ENCODE data around the gene ADCY9.
"Not testable (repeated sequence)": the region's sequence is repeated elsewhere in the genome, so short reads cannot be mapped to it uniquely, and the experiment has no call there.

The ADCY9 gene

DNA sequence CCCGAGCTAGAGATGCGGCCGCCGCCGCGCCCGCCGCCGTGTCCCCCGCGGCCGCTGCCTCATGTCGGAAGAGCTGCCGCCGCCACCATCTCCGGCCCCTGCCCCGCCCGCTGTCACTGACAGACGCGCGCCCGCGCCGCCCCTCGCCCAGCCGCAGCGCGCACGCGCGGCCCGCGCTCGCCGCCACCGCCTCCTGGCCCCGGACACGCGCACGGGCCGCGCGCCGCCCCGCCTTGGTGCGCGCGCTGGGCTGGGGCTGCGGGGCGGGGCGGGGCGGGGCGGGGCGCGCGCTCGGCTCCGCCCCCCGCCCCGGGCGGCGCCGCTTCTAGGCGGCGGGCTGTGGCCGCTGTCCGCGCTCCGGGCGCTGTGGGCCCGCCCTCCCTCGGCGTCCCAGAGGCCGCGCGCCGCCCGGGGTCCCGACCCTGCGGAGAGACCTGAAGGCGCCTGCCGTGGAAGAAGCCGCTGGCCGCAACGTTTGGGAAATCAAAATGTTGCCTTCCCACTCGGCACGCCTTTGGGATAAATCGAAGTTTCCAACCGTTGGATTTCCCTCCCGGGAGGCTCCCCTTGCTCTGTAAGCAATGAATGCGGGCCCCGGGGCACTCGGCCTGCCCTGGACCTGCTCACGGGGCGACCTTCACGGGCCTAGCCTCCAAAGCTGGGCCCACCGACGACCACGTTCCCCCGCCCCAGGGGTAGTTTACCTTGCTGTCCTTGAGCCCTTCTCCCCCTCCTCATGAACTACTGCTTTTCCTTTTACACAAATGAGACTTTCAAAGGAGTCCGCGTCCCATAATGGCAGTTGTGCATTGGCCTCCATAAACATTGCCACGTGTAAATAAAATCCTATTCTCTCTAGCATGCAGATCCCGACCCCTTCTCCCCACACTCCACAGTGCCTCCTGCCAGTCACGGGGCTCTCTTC, at the start of gene ADCY9:
TSS of gene ADCY9 (minus strand) at position 118 of the 925 bp plus-strand sequence. CDS start 1,000 bp downstream, outside the sequence.
- no peak for DNase-seq (ENCODE audit: low read depth)

DNA sequence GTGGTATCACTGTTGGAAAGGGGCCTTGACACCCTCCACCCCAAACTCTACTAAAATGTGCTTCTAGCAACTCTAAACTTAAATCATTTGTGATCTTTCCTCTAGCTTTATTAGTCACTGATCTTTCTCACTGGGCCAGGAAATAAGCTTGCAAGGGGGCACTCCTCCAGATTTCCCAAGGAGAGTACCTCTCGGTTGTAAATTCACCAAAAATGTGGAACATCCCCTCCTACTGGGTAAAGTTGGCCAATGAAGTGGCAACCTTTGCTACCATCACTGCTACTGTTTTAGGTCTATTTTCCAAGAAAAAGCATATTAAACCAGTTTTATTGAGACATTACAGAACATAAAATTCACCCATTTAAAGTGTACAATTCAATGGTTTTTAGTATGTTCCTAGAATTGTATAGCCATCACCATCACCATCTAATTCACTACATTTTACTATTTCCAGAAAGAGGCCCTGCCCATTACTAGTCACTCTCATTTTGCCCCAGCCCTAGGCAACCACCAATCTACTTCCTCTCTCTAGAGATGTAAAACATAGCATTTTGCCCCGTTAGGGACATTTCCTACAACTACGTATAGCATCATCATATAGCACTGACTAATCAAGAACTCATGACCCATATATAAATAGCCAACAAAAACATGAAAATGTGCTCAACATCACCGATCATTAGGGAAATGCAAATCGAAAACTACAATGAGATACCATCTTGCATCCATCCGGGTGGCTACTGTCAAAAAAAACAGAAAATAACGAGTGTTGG, 44.6 kb upstream of the ADCY9 start:
- no peak for DNase-seq (ENCODE audit: low read depth)

DNA sequence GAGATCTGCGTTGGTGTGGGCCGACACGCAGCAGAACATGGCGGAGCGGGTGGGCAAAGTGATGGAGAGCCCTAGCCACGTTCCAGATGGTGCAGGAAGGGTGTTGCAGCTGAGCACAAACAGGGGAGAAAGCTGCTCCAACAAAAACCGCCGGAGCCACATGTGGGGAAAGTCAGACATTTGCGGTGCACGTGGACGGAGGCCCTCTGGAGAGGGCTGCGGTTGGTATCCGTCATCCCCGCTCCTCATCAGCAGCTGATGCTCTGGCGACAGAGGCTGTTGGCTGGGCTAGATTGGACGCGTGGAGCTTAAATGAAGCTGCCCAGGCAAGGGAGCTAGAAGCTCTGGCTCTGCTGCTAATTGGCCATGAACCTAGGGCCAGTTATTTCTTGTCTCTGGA, 43.5 kb upstream of the ADCY9 start:
- DNase-seq (ENCODE audit: low read depth): no peak

DNA sequence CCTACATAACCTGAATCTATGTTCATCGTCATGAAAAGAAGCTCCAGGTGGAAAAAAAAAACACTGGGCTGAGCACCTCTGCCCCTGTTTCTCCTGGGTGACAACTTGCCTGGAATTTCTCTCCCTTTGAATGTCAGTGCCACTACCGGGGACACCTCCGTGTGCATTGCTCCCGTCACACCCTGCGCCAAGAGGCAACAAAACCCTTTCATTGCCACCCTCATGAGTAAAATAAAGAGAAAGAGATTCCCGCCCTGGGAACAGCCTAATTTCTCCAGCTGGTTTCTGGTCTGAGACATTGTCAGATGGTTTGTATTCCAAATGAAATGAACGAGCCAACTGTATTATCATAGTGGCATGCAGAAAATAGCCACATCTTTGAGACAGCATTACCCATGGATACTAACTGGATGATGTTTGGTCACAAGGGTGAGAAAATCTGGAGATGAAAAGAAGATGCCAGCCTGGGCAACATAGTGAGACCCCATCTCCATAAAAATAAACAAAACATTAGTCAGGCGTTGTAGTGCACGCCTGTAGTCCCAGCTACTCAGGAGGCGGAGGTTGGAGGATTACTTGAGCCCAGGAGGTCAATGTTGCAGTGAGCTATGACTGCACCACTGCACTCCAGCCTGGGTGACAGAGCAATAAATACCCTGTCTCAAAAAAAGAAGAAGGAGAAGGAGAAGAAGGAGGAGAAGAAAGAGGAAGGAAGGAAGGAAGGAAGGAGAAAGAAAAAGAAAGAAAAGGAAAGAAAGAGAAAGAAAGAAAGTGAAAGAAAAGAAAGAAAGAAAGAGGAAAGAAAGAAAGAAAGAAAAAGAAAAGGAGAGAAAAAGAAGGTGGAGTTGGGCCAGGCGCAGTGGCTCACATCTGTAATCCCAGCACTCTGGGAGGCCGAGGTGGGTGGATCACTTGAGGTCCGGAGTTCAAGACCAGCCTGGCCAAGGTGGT, 42.2 kb upstream of the ADCY9 start:
- DNase-seq (ENCODE audit: low read depth): no peak

DNA sequence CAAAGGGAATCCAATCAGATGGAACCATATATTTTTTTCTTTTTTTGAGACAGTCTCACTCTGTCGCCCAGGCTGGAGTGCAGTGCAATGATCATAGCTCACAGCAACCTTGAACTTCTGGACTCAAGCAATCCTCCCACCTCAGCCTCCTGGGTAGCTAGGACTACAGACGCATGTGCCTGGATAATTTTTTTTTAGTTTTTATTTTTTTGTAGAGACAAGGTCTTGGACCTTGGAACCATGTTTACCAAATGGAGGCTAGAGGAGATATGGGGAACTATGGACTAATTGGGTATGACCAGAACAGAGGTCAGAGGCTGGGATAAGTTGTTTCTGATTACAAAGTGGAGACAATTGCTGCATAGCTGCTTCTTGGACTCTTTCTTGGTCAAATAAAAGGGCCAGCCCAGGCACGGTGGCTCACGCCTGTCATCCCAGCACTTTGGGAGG, 41.2 kb upstream of the ADCY9 start:
- no peak for DNase-seq (ENCODE audit: low read depth)

DNA sequence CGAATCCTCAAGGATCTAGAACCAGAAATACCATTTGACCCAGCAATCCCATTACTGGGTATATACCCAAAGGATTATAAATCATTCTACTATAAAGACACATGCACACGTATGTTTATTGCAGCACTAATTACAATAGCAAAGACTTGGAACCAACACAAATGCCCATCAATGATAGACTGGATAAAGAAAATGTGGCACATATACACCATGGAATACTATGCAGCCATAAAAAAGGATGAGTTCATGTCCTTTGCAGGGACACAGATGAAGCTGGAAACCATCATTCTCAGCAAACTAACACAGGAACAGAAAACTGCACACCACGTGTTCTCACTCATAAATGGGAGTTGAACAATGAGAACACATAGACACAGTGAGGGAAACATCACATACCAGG, 40.3 kb upstream of the ADCY9 start:
- DNase-seq (ENCODE audit: low read depth): not testable (repeated sequence)

DNA sequence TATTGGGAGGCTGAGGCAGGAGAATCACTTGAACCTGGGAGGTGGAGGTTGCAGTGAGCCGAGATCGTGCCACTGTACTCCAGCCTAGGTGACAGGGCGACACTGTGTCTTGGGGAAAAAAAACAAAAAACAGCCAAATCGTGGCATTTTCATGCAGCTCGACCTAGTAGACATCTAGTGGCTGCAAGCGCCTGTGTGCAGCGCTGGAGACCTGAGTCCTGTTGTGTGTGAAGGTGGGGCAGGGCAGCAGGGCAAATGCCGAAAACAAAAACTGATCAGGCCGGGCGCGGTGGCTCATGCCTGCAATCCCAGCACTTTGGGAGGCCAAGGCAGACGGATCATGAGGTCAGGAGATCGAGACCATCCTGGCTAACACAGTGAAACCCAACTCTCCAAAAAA, 37.1 kb upstream of the ADCY9 start:
- not testable (repeated sequence) for DNase-seq (ENCODE audit: low read depth)

DNA sequence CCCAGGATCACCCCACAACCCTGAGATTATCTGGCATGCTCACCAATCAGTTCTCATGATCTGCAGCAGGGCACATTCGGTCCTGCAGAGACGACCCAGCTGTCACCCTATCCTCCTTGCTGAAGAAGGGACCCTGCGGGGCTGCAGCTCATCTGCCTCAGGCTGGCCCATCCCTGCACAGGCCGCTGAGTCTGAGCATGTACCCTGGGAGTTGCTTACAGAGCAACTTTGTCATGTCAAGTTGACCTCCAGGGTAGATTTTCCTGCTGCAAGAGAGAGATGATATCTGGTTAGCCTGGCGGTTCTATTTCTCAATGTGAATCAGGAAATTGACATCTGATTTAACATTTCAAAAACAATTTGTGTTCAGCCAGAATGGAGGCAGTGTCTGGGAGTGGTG, 36.0 kb upstream of the ADCY9 start:
- DNase-seq (ENCODE audit: low read depth): no peak

DNA sequence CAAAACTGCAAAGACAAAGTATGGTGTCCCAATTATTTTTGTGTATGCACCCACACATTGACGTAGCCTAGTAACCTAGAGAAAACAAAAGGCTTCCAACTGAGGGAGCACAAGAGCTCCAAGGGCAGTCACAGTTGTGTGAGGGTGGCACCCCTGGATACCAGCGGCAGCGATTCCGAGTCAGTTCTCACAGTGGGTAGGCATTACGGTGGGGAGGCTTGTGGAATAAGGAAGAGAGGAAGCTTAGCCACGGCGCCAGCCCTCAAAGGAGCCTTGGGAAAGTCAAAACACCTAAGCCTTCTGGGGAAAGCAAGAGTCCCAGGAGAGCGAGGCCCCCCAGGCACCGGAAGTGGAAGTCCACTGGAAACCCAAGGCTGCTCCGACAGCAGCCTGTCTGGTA, 31.0 kb upstream of the ADCY9 start:
- no peak for DNase-seq (ENCODE audit: low read depth)

DNA sequence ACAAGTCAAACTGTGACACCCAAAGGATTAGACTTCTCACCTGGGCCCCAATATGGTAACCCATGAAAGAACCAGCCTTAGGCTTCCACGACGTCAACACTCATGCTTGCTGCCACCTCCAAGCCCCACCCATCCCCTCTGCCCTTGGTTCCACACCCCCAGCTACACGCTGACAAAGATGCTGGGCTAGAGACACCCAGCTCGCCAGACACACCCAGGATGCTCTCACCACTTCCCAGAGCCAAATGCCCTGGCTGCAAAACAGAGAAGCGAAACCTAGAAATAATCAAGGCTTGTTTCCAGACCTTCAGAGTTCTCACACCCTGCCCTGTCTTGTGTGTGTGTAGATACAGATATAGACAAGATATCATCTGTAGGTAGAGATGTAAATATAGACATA, 26.0 kb upstream of the ADCY9 start:
- DNase-seq (ENCODE audit: low read depth): no peak

DNA sequence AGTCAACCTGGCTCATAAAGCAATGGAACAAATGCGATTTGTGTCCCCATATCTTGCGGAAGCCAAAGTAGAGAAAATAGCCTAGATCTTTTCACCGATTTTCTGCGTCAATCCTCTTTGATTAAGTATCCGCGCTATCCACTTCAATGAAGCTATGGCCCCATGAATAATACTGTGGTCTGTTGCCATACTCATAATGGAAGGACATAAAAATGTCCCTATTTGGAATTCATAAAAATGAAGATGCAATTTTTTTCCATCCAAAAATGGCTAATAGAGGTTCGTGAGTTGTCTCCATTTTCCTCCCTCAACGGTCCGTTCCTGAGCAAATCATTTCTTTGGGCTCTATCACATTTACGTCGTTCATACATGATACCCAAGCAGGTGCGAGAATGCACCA, 25.4 kb upstream of the ADCY9 start:
- no peak for DNase-seq (ENCODE audit: low read depth)

DNA sequence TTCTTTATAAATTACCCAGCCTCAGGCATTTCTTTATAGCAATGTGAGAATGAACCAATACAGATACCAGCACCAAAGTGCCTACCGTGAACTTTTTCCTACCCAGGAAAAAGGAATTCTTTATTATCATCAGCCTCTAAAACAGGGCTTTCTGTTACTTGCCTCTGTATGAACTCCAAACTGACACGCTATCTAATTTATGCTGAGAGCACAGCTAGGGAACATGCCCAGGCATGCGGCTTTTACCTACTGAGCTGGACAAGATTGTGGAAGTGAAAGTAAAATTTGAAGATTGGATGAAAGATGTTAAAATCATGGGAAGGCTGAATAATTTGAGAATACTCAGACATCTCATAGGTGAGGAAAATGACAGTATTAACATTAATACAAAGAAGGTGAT, 24.4 kb upstream of the ADCY9 start:
- no peak for DNase-seq (ENCODE audit: low read depth)

DNA sequence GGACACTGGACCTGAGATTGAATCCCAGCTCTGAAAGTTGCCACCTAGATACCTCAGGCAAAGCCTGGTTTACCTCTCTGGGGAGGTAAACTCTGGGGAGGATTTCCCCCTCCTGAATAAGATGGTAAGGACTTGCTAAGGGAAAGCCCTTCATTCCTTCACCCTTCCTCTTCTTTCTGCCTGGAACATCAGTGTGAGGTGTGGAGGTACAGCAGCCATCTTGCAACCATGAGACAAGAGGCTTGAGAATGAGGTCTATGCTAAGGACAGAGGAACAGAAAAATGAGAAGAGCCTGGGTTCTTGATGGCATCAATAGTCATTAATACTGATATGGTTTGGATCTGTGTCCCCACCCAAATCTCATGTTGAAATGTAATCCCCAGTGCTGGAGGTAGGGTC, 23.7 kb upstream of the ADCY9 start:
- DNase-seq (ENCODE audit: low read depth): no peak

DNA sequence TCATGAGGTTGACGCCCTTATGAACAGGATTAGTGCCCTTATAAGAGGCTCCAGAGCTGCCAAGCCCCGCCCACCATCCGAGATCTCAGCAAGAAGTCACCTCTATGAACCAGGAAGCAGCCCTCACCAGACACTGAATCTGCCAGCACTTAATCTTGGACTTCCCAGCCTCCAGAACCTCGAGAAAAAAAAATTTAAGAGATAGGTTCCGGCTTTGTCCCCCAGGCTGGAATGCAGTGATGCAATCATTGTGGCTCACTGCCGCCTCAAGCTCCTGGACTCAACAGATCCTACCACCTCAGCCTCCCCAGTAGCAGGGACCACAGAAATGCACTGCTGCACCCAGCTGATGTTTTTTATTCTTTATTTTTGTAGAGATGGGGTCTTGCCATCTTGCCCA, 22.5 kb upstream of the ADCY9 start:
- no peak for DNase-seq (ENCODE audit: low read depth)

DNA sequence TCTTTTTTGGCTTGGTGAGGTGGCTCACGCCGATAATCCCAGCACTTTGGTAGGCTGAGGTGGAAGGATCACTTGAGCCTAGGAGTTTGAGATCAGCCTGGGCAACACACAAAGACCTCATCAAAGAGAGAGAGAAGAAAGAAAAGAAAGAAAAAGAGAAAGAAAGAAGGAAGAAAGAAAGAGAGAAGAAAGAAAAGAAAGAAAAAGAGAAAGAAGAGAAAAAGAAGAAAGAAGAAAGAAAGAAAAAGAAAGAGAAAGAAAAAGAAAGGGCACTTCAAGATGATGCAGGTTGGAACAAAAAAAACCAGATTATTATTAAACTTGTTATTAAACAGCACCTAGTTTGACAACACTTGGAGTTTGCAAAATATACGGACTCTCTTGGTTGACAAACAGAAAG, 21.2 kb upstream of the ADCY9 start:
- DNase-seq (ENCODE audit: low read depth): no peak

DNA sequence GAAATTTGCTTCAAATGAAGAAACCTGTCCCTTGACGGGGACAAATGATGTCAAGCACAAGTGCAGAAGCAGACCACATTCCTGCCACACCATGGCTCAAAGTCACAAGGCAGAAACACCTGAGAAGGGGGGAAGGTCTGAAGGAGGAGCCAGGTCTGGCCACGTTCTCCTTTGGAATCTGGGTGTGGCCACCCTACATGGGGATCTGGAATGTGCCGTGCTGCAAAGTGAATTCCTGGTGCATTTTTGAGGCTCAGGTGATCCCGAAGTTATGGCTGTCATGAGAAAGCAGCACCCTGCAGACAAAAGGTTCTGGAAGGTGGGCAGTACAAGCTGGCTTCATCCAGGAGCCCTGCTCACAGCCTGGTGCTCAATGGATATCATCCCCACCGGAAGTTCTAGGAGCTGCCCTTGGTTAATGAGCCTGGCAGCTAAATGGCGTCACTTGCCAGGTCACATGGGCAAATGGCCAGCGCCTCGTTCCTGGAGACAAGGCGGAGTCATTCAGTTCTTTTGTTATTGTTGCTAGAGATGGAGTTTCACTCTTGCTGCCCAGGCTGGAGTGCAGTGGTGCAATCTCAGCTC, 20.1 kb upstream of the ADCY9 start:
- no peak for DNase-seq (ENCODE audit: low read depth)

DNA sequence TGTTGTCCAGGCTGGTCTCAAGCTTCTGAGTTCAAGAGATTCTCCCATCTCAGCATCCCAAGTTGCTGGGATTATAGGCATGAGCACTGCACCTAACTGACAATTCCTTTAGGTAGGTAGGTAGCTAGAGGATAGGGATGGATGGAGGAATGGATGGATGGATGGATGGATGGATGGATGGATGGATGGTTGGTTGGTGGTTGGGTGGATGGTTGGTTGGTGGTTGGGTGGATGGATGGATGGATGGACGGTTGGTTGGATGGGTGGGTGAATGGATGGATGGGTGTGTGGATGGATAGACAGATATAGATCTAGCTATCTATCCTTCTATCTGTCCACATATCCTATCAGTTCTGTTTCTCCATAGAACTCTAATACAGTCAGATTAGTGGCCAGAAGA, 19.3 kb upstream of the ADCY9 start:
- DNase-seq (ENCODE audit: low read depth): no peak

DNA sequence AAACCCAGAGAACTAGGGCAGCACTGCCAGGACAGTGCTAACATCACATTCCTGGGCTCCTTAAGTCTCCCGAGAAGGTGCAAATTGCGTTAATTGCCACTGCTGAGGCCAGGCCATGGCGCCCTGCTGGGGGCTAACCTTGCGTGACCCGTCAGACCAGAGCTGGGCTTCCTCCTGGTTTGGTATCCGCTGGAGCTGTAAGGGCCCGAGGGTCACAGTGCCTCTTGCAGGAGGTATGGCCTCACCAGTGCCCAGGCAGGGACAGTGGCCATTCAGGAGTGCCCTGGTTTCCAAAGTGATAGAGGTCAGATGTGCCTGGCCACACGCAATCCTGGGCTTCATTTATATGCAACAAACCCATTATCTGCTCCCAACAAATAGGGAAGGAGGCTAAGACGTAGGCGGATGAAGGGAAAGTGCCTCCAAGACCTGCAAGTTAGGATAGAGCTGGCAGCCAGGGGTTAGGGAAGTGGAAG, 17.7 kb upstream of the ADCY9 start:
- no peak for DNase-seq (ENCODE audit: low read depth)

DNA sequence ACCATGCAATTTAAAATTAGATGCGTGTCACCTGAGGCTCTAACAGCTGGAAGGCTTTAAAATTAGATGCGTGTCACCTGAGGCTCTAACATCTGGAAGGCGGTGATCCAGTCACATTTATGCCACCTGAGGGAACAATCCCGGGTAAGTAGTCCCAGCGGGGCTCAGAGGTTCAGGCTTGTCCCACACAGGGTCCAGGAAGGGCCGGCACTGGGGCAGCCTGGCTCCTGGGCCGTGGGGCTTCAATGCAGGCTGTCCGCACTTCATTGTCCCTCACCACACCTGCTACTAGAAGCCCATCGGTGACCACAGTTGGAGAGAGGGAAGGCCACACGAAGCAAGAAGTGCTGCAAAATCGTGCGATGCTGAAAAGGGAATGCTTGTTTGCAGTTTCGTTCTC, 15.4 kb upstream of the ADCY9 start:
- DNase-seq (ENCODE audit: low read depth): no peak

DNA sequence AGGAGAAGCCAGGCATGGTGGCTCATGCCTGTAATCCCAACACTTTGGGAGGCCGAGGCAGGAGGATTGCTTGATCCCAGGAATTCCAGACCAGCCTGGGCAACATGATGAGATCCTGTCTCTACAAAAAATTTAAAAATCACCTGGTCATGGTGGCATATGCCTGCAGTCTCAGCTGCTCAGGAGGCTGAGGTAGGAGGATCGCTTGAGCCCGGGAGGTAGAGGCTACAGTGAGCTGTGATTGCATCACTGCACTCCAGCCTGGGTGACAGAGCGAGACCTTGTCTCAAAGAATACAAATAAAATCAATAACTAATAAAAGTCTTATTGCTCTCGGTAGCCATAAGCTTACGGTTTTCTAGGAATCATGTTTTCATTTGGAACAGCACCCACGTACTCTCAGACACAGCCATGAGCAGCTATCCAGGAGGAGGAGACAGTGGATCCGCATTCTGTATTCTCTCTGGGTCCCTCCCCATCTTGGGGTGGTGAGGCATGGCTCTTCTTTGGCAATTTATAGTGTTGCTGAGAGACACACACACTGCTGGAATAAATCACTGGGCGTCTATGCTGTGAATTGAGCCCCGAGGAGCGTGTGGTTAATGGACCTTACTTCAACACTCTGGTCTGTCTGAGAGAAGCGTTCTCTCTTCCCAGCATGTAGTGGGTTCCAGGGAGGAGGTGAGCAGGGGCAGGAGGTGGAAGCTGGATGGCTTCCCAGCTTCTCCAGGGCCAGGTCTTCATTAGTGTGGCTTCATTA, 8.5 kb upstream of the ADCY9 start:
- DNase-seq (ENCODE audit: low read depth): no peak

All from GM04503 (cell line).